Anterior cingulate cortex (tissue), 58 donors: Measurements from ENCODE around the gene AKAP17A.
"Not testable (repeated sequence)": the region's sequence is repeated elsewhere in the genome, so short reads cannot be mapped to it uniquely, and the experiment has no call there.

Source experiments
- DNase-seq, 58 donors: peaks; one replicate each; lab custom pipeline; 2025; lab: John Stamatoyannopoulos, UW

The AKAP17A gene

GRCh38 chrX:1601051-1601767 lies 9.8 kb downstream of the AKAP17A start:
- DNase-seq: no peak

DNA sequence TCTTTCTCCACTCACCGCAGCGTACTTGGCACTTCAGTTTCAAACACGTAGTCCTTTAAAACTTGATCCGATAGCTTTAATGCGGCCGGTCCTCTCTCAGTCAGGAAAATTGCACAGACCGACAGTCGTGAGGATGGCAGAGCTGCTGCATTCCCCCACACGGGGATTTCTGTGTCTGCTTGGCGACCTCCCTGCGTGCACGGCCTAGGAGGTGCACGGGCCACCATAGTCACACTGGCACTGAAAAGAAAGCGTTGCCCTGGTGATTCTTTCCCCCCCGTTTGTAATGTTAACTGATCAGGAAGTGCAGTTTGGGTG lies 10.3 kb downstream of the AKAP17A start:
- no peak for DNase-seq

DNA sequence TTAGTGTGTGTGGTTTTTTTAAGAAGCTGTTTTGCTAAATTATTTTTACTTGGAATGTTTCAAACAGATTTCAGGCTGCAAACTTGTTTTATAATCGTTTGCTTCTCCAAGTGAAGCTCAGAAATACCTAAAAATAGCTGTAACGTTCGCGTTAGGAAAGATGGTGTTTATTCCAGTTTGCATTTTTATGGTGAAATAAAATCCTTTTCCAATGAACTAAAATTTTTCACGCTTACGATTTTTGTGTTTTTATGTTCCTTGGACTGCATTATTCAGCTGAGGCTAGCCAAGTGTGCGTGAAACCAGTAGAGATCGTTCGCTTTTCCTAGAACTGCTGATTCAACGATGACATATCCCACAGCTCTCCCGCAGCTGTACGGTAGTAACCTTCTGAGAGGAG lies 10.9 kb downstream of the AKAP17A start:
- DNase-seq: no peak

DNA sequence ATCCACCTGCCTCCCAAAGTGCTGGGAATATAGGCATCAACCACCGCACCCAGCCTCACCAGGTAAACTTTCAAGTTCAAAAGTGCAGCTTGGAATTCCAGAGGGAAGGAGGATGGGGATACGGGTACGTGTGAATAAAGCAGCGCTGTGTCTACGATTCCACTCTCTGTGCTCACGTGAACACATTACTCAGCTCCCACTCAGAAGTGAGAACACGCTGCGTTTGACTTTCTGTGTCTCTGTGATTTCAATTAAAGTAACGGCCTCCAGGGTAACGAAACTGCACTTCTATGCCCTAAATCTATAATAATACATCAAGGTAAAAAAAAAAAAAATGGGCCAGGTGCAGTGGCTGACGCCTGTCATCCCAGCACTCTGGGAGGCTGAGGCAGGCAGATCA lies 15.1 kb downstream of the AKAP17A start:
- no peak for DNase-seq

GRCh38 chrX:1609311-1609710 lies 17.9 kb downstream of the AKAP17A start:
- DNase-seq: no peak

DNA sequence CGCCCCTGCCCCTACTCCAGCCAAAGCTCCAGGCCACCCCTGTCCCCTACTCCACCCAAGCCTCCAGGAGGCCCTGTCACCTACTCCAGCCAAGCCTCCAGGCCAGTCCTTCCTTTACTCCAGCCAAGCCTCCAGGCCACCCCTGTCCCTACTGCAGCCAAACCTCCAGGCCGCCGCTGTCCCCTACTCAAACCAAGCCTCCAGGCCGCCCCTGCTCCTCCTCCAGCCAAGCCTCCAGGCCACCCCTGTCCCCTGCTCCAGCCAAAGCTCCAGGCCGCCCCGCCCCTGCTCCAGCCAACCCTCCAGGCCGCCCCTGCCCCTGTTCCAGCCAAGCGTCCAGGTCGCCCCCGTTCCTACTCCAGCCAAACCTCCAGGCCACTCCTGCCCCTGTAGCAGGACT lies 18.4 kb downstream of the AKAP17A start:
- no peak for DNase-seq

GRCh38 chrX:1610166-1610565 lies 18.8 kb downstream of the AKAP17A start:
- DNase-seq: no peak

DNA sequence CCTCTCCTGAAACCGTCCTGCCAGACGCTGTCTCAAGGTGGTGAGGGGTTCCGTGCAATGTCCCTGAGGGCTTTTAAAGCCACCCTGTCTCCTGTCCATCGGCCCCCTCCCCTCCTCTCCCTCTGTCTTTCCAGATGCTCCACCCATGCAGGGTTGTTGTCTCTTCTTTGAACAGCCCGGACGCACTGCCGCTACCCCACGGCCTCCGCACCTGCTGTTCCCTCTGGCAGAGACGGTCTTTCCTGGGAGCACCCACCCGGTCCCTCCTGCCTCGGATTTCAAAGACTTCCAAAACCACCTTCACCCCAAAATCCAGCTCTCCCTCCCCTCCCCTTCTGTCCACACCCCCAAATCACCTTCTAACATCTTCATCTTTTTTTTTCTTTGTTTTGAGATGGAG lies 19.3 kb downstream of the AKAP17A start:
- DNase-seq: no peak

- no peak for DNase-seq
Measured at GRCh38 chrX:1612641-1613286, 21.4 kb downstream of the AKAP17A start.

GRCh38 chrX:1614927-1615326 lies 23.5 kb downstream of the AKAP17A start, which contains the start of gene ASMT:
Gene ASMT, plus strand, starts transcription at chrX:1615059. Its CDS starts 141 bp downstream, at chrX:1615200.
- DNase-seq: no peak

DNA sequence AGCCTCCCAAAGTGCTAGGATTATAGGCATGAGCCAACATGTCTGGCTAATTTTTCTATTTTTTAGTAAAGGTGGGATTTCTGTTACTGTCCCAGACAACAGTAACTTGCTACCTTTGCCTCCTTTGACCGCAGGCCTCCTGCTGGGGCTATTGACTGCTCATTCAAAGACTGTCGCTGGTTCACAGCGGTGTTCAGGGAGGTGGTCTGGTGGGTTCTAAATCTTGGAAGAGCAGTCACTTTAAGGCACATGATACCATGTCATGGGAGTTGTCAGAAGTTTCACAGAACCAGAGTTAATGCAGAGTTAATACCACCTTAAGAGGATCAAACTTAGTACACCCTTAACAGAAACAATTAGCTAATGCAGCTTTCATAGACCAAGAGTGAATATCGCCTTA lies 27.3 kb downstream of the AKAP17A start:
- no peak for DNase-seq

DNA sequence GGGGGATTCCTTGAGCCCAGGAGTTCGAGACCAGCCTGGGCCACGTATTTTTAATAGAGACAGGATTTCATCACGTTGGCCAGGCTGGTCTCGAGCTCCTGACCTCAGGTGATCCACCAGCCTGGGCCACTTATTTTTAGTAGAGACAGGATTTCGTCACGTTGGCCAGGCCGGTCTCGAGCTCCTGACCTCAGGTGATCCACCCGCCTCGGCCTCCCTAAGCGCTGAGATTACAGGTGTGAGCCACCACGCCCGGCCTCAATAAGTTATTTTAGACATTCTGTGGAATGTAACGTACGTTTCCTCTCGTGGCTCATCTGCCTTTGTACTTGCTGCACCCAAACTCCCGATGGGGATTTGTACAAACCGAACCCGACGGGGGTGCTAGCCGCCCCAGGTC lies 32.3 kb downstream of the AKAP17A start:
- DNase-seq: no peak

DNA sequence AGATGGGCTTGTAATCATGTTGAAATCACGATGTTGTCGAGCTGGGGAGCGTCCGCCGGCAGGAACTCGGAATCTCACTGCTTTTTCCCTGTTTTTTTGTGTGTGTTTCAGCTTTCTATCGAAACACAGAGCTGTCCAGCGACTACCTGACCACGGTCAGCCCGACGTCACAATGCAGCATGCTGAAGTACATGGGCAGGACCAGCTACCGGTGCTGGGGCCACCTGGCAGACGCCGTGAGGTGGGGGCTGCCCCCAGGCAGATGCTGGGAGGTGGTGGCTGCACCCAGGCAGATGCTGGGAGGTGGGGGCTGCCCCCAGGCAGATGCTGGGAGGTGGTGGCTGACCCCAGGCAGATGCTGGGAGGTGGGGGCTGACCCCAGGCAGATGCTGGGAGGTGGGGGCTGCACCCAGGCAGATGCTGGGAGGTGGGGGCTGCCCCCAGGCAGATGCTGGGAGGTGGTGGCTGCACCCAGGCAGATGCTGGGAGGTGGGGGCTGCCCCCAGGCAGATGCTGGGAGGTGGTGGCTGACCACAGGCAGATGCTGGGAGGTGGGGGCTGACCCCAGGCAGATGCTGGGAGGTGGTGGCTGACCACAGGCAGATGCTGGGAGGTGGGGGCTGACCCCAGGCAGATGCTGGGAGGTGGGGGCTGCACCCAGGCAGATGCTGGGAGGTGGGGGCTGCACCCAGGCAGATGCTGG lies 32.9 kb downstream of the AKAP17A start:
- not testable (repeated sequence) for DNase-seq

- not testable (repeated sequence) for DNase-seq
Measured at GRCh38 chrX:1624861-1625215, 33.4 kb downstream of the AKAP17A start.

- no peak for DNase-seq
Measured at GRCh38 chrX:1629244-1629643, 37.8 kb downstream of the AKAP17A start.

- DNase-seq: no peak
Measured at GRCh38 chrX:1646009-1646408, 54.6 kb downstream of the AKAP17A start.

DNA sequence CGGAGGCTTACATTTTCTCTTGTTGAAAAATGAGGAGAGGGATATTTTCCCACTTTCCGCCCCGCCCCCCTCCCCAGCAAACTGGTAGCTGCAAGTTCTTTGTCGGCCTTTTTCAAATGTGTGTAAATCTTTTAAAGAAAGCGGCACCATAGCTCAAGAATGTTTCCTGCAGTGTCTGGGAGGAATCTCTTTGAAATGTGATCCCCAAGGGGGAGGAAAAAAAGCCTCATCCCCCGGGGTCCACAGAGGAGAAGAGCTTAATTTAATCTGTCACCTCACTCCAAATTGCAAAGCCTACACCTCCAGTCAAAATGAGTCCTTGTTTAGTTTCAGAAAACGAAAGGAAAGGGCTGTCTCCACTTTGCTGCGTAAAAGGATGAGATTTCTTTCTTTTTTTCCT lies 58.2 kb downstream of the AKAP17A start:
- DNase-seq: no peak
